IMR-90 (cell line): ENCODE data around the gene MS4A18.

Experiments
- CEBPB ChIP-seq: IDR thresholded peaks from 2 replicates; pipeline ENCODE4 v1.6.1; 2012; ENCODE audit warnings: low read depth, low read length, improper control_type of control experiment
- MAFK ChIP-seq: IDR thresholded peaks from 2 replicates; pipeline ENCODE4 v1.6.1; 2012; ENCODE audit warnings: low read depth, low read length, improper control_type of control experiment
- MAZ ChIP-seq: IDR thresholded peaks from 2 replicates; pipeline ENCODE4 v1.6.1; 2012; ENCODE audit warnings: low read depth, mild to moderate bottlenecking, low read length, improper control_type of control experiment, moderate library complexity, borderline replicate concordance
- POLR2A ChIP-seq: IDR thresholded peaks from 2 replicates; pipeline ENCODE4 v1.6.1; 2012; ENCODE audit warnings: mild to moderate bottlenecking, low read depth, low read length
- RAD21 ChIP-seq: IDR thresholded peaks from 2 replicates; pipeline ENCODE4 v1.6.1; 2012; ENCODE audit warnings: low read length, improper control_type of control experiment
- SMC3 ChIP-seq: fragments of 150-350 bp; IDR thresholded peaks from 2 replicates; pipeline ENCODE4 v1.6.1; 2016; ENCODE audit warnings: low read depth, mild to moderate bottlenecking, antibody characterized with exemption, low read length, moderate library complexity
- USF2 ChIP-seq: fragments of 150-350 bp; IDR thresholded peaks from 2 replicates; pipeline ENCODE4 v1.6.1; 2017; ENCODE audit warnings: mild to moderate bottlenecking, antibody characterized with exemption, low read length, low read depth
- TF ChIP-seq, protein P1 (sequence below): conservative IDR thresholded peaks from 2 replicates; pipeline ENCODE4 v1.5.1; 2012; ENCODE audit warnings: mild to moderate bottlenecking, low read depth, low read length, improper control_type of control experiment

DNA sequence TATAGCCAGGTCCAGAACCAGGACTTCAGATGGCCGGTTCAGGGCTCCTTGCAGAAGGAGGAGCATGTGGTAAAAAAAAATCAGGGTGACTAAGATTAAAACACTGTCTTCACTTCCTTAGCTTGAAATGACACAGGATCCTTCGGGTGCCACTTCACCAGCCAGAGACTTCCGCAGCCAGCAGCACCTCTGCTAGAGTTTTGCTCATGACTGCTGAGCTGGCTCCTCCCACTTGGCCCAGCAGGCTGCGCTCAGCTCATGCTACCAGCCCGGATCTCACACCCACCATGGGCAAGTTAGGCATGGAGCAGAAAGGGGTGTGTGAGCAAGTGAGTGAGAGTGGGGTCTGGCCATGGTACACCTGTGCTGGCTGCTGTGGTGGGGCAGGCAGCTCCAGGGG is 6.6 kb upstream of the MS4A18 start:
- TF ChIP-seq, protein P1, sequence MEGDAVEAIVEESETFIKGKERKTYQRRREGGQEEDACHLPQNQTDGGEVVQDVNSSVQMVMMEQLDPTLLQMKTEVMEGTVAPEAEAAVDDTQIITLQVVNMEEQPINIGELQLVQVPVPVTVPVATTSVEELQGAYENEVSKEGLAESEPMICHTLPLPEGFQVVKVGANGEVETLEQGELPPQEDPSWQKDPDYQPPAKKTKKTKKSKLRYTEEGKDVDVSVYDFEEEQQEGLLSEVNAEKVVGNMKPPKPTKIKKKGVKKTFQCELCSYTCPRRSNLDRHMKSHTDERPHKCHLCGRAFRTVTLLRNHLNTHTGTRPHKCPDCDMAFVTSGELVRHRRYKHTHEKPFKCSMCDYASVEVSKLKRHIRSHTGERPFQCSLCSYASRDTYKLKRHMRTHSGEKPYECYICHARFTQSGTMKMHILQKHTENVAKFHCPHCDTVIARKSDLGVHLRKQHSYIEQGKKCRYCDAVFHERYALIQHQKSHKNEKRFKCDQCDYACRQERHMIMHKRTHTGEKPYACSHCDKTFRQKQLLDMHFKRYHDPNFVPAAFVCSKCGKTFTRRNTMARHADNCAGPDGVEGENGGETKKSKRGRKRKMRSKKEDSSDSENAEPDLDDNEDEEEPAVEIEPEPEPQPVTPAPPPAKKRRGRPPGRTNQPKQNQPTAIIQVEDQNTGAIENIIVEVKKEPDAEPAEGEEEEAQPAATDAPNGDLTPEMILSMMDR, result no peak
- TF ChIP-seq POLR2A (no peak), RAD21 (no peak), CEBPB (no peak), USF2 (no peak), MAZ (no peak), SMC3 (no peak), MAFK (no peak)
